Eye (tissue), 1 donor: ENCODE data around the gene GRIA4.
"Not testable (repeated sequence)": the region's sequence is repeated elsewhere in the genome, so short reads cannot be mapped to it uniquely, and the experiment has no call there.

Experiments used
- DNase-seq: peaks from one replicate; pipeline ENCODE4 v3.0.0-alpha.2; 2015

Gene GRIA4

DNA sequence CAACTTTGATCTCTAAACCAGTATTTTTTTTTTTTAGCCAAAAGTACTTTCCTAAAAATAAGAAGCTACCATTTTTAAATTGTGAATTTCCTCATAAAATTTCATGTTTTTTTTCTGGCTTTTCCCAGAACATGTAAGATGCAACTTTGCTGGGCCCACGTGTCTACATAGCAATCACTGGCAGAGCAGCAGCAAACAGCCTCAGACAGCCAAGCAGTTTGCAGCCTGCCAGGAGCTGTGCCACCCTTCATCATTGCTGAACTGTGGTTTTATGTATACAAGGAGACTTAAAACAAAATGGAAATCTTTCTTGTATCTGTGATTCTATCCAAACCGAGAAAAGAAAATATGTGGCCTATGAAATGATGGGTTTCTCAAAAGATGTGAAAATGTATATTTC, 110.2 kb downstream of the GRIA4 start:
- DNase-seq = peak; percentile 25

DNA sequence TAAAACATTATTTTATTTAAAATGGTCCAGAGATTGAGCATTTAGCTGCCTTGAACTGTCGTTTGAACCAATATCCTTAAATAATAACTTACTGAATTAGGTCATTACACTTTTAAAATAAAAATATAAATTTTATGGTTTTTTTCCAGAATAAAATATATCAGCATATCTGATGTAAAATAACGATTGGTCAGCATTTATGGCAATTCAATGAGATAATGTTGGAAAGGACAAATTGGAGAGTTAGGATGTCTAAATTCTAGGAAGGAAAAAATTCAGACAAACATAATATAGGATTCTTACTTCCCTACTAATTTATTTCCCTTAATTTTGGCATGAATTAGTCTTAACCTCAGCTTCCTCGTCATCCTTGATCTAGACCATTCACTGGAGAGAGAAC, 113.4 kb downstream of the GRIA4 start:
- DNase-seq = no peak

DNA sequence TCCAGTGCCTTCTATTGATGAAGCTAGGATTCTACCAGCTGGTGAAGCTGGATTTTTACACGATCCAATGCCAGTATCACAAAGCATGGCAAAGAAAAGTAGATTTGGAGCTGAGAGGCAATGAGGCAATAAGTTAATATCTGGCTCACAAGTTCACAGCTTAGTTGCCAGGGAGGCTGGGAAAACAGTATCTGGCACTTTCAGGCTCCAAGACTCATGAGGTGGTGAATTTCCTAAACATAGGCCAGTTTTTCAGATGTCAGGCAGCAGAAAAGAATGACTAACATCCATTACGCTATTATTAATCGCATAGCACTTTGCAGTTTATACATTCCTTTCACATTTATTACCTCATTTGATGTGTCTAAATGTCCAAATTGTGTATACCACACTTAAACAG, 122.7 kb downstream of the GRIA4 start:
- no peak for DNase-seq

- DNase-seq = no peak
These were observed 124.6 kb downstream of the GRIA4 start for GRCh38 chr11:105734426-105734825.

GRCh38 chr11:105738251-105738650, 128.4 kb downstream of the GRIA4 start:
- DNase-seq = no peak

DNA sequence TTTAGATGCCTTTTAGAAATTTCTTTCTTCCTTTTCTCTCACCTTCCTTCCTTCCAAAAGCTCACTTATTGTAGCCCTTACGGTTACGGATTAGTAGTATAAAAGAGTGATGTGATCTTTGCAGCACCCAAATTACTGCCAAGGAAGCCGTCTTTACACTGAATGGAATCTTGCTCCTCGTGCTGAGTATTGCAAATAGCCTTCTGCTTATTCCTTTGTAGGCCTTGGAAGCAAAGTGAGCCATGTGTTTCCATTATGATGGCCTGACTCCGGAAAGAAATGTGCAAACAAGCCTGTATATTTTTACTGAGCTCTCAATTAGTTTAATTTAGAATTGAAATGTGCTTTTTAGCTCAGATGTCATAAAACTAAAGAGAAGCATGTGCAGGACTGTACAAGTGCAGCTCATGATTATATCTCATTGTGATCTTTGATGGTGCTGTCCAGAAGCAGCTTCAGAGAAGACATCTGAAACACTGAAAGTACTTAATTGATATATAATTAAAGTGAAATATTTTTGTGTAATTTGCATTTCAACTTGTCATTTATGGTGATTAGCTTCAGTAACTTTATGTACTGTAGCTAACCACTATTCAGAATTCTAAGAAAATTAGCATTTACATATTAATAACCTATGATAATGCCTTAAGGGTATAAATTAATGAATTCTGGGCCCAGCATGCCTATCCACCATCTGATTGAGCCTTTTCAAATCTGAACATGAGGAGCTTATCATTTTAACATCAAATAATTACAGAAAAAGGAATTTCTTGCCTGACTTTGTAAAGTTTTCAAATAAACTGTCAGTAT, 129.3 kb downstream of the GRIA4 start:
- peak; percentile 50 for DNase-seq

DNA sequence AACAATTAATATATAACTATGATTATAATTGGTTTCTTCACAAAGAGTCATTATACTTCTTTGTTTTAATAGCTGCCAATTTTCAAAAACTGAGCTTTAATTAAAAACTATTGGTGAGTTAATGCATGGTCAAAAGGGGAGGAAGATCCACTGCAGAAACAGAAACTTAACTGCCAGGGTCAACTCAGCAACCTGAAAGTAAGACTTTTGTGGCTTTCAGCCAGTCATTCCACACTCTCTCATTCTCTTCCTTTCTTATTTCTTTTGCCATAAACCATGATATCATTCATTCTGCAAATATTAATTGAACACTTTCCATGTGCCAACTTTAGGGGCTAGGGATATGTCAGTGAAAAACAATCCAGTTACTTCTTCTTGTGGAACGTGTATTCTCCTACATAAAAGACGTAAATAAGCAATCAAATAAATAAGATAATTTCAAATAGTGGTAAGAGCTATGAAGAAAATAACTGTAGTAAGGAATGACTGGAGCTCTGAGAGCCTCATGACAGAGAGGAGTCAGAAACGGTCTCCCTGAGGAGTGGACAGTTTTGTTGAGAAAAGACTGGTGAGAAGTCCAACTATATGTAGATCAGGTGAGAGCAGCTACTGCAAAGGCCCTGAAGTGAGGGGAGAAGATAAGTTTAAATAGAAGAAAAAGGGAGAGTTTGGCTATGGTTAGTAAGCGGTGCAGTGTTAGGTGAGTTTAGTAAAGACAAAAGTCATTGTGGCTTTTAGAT, 130.5 kb downstream of the GRIA4 start:
- no peak for DNase-seq

- no peak for DNase-seq
These were observed 131.7 kb downstream of the GRIA4 start for GRCh38 chr11:105741488-105742020.

GRCh38 chr11:105754260-105754659, 144.4 kb downstream of the GRIA4 start:
- DNase-seq = no peak

GRCh38 chr11:105754716-105755115, 144.8 kb downstream of the GRIA4 start:
- DNase-seq = no peak

GRCh38 chr11:105757107-105757506, 147.2 kb downstream of the GRIA4 start:
- DNase-seq = no peak

DNA sequence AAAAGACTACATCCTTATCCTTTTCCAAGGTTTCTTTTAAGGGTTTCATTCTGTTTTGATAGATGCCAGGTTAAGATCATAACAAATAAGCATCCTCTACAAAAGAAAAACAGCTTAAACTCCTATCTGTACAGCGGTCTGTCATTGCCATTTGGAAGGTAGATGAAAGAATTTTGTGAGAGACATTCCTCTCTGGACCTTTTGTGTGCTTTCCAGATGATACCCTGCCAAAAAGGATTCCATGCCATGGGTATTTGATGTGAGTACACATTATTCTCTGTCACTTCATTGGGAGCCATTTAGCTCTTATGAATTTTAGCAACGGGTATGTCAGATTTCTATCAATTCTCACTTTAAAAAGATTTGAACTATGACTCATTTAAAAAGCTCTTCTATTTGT, 153.7 kb downstream of the GRIA4 start:
- no peak for DNase-seq

DNA sequence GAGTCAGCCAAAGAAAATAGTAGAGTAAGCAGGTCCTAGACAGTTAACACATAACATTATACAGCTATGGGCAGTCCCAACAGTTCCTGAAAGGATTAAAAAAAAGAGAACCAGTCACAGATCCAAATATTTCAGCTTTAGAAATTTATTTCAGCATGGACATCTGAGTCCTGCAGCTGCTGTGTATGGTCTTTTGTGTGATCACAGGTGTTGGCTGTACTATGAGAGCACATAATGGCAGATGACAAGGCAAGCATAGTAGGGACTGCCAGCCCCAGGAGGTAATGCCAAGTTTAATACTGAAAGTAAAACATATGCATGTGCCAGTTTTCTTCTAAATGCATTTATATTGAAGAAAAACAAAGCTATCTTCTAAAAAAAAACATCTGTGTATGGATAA, 158.1 kb downstream of the GRIA4 start:
- no peak for DNase-seq

GRCh38 chr11:105769627-105770026, 159.8 kb downstream of the GRIA4 start:
- no peak for DNase-seq

GRCh38 chr11:105773452-105773851, 163.6 kb downstream of the GRIA4 start:
- not testable (repeated sequence) for DNase-seq

DNA sequence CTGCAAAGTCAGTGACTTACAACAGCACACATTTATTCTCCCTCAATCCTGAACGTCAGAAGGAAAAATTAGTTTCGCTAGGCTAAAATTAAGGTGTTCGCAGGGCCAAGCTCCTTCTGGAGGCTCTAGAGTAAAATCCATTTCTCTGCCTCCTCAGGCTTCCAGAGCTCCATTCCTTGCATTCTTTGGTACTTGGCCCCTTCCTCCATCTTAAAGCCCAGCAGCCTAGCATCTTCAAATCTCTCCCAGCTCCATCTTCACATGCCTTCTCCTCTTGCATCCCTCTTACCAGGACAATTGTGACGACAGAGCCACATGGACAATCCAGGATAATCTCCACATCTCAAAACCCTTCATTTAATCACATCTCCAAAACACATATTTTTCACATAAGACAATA, 165.0 kb downstream of the GRIA4 start:
- no peak for DNase-seq

DNA sequence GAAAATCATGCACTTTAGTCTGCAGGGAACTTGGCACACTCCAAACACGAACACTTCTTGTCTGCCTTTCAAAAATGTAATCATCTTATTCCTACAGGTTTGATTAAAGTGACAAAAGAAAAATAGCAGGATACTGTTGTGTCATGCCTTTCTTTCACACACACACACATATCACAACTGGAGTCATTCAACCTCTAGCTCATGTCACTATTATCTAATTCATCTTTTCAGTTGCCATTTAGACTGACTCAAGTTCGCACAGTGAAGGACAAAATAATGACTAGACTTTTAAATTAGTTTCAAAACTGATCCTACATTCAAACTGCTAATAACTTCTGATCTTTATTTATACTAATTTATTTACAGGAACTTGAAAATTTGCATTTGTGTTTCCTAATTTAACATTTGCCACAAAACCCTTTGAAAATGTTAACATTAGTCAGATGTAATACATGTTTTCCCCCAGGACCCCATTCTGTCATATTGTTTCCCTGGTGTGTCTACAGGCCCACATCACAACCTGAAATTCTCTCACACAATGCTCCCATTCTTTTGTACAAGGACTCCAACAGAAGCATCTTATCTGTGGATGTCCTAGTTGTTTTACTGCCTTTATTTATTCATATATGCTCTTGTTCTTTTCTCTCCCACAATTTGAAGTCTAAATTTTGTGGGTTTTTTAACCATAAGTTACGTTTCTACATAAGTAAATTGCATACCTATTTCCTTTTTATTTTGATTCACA, 171.1 kb downstream of the GRIA4 start:
- DNase-seq = peak; percentile 38

DNA sequence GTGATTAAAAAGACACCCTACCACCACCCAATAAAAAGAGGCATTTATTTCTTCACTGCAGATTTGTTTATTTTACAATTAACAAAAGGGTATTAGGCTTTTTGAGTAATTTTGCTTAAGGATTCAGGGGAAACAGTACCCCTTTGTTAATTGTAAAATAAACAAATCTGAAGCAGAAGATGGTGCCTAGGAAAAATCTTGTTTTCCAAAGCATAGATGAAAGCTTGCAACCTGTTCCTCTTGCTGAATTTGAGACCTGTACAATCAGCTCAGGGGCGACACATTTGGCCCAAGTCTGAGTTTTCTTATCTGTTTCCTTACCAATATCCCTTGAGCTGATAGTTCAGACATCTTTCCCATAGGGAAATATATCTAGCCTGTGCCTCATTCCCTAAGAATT, 171.9 kb downstream of the GRIA4 start:
- no peak for DNase-seq

- peak; percentile 41 for DNase-seq
These were observed 173.3 kb downstream of the GRIA4 start for GRCh38 chr11:105783216-105783615.

- DNase-seq = not testable (repeated sequence)
These were observed 176.0 kb downstream of the GRIA4 start for GRCh38 chr11:105785850-105786249.

DNA sequence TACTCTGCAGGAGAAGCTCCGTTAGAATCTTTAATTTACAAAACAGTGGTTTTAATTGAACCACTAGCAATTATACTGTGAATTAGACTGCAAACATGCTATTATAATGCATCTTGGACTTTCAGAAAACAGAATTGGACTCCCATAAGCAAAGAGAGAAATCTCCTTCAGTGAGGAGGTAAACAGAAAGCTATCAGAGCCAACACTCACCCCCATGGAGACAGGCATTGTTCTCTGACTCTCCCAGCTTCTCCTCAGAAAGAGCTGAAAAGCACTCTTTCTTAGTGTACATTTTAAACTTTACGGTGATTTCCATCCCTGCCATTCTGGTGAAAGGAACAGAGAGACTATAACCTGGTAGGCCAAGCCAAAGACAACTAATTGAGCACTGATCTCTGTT, 176.9 kb downstream of the GRIA4 start:
- DNase-seq = no peak

- no peak for DNase-seq
These were observed 179.9 kb downstream of the GRIA4 start for GRCh38 chr11:105789579-105790420.
